Right cardiac atrium (tissue), 5 donors: ENCODE data around the gene MON1A. TPM values are rescaled to one million over a fixed set of nuclear protein-coding genes. Genes with fewer than 3 reads are reported as not detected.

Experiments used
- ATAC-seq, 2 donors: fragments of 200-7000 bp; cut with Tn5 transposase; one replicate each; pipeline versions ENCODE4 v1.8.0 to v1.9.1; 2020; ENCODE audit warnings: moderate library complexity in 2 of 2, mild to moderate bottlenecking in 1 of 2
- DNase-seq, 3 donors: peaks; one replicate each; pipeline ENCODE4 v3.0.0-alpha.2; 2020
- H3K27ac ChIP-seq: one replicate; pipeline ENCODE4 v1.5.1; 2013; ENCODE audit warnings: mild to moderate bottlenecking, low read length, control low read depth, moderate library complexity
- H3K27me3 ChIP-seq: one replicate; pipeline ENCODE4 v1.6.1; 2013; ENCODE audit not compliant: control insufficient read depth, insufficient read depth
- H3K4me1 ChIP-seq: one replicate; pipeline ENCODE4 v1.6.1; 2013; ENCODE audit warnings: low read length; ENCODE audit not compliant: control insufficient read depth, insufficient read depth
- H3K4me3 ChIP-seq: one replicate; pipeline ENCODE4 v1.5.1; 2013; ENCODE audit warnings: low read length, control low read depth
- H3K9me3 ChIP-seq: one replicate; pipeline ENCODE4 v1.6.1; 2013; ENCODE audit warnings: low read length; ENCODE audit not compliant: control insufficient read depth
- WGBS: extraction: QIAGEN DNeasy Blood & Tissue Kit; methylation state at CpG from one replicate; pipeline ENCODE4 v1.1.7; 2013; 5-methylcytosine and 5-hydroxymethylcytosine counted together
- intact Hi-C, 4 donors: fragments of 100-400 bp; cut with DNase I; formaldehyde crosslinking; loops; one replicate each; pipeline versions ENCODE4 v1.11.0 to v1.14.0; 2022 to 2023
- polyA plus RNA-seq: library from polyadenylated mRNA; stranded (reverse); fragments of 200-250 nt; gene quantifications from one replicate; pipeline ENCODE4 v1.2.3, GENCODE V29; 2013
- total RNA-seq, 4 donors: library from RNA; stranded (reverse); fragmentation: NEBNext Ultra II Directional; extraction: Animal tissue kit (Norgen Biotek cat#: 25700); gene quantifications; one replicate each; pipeline ENCODE4 v1.2.1, GENCODE V29; 2021
- donor health status: healthy with polysubstance abuse.
- donor health status: DM: no; HTN: yes; CAD: no.
- donor health status: DM: no; HTN: no; CAD: no.
- donor health status: DM: no; HTN: yes; CAD: no; lungs with severe emphysema.
- donor health status: DM: yes; HTN: yes; CAD: no.

The MON1A gene
- total and polyA plus RNA-seq, 5 donors, result 7.4 to 9.0 (median 8.2) TPM

- Histone ChIP-seq H3K27ac (no peak within 1 kb of the TSS), H3K27me3 (no peaks in the 10 kb centered on the region), H3K4me1 (no peaks in the 10 kb centered on the region), H3K9me3 (no peaks in the 10 kb centered on the region), H3K4me3 (peak within 1 kb of the TSS; percentile 26)
- intact Hi-C loops, result loop anchor here in 2 of 4 donors (5.0 to 10.0 kb wide), 2 partner anchors 99 to 101 kb away; partner anchors contain the start of gene INKA1 (in 2 of the 2)
- peak; percentile 76 to 91 (median 90) for DNase-seq
- ATAC-seq, result peak; percentile 85 to 87
- WGBS, result 32% methylated on average over 65 of the region's 65 CpGs
Observed at GRCh38 chr3:49903451-49904424, 25.9 kb downstream of the MON1A start, which contains the start of gene MST1R. TSS of gene MST1R (minus strand) at chr3:49903873. CDS start at chr3:49903609, 264 bp downstream.

- WGBS, result 91% methylated on average over 44 of the region's 44 CpGs
- Histone ChIP-seq H3K9me3 (no peaks in the 10 kb centered on the region), H3K27me3 (no peaks in the 10 kb centered on the region), H3K27ac (no peak overlapping the region), H3K4me1 (no peaks in the 10 kb centered on the region), H3K4me3 (no peak overlapping the region)
- DNase-seq (peak in 1 of 3 donors; percentile 24), ATAC-seq (no peak)
- intact Hi-C loops, result loop anchor here in 2 of 4 donors (5.0 to 10.0 kb wide), 2 partner anchors 98 to 100 kb away; partner anchors contain the start of gene INKA1 (in 2 of the 2)
Observed at GRCh38 chr3:49902511-49903345, 26.9 kb downstream of the MON1A start.

GRCh38 chr3:49901366-49902339 is 28.0 kb downstream of the MON1A start:
- DNase-seq, result no peak
- ATAC-seq, result no peak
- Histone ChIP-seq H3K4me1 (no peaks in the 10 kb centered on the region), H3K9me3 (no peaks in the 10 kb centered on the region), H3K27ac (no peak overlapping the region), H3K4me3 (no peak overlapping the region), H3K27me3 (no peaks in the 10 kb centered on the region)
- 57% methylated on average over 11 of the region's 11 CpGs for WGBS
- intact Hi-C loops, result loop anchor here in 2 of 4 donors (5.0 to 10.0 kb wide), 2 partner anchors 97 to 99 kb away; partner anchors contain the start of gene INKA1 (in 2 of the 2)

GRCh38 chr3:49900491-49901153 is 29.0 kb downstream of the MON1A start:
- Histone ChIP-seq H3K4me3 (no peak overlapping the region), H3K9me3 (no peaks in the 10 kb centered on the region), H3K27ac (no peak overlapping the region), H3K4me1 (no peaks in the 10 kb centered on the region), H3K27me3 (no peaks in the 10 kb centered on the region)
- intact Hi-C loops, result loop anchor here in 2 of 4 donors (5.0 to 10.0 kb wide), 2 partner anchors 96 to 98 kb away; partner anchors contain the start of gene INKA1 (in 2 of the 2)
- ATAC-seq (peak; percentile 54 to 55), DNase-seq (peak; percentile 46 to 72 (median 69))
- WGBS, result 67% methylated on average over 8 of the region's 8 CpGs

- ATAC-seq (no peak), DNase-seq (no peak)
- H3K4me1 ChIP-seq, result no peaks in the 10 kb centered on the region
- no peaks in the 10 kb centered on the region for H3K27me3 ChIP-seq
- H3K4me3 ChIP-seq, result no peak overlapping the region
- intact Hi-C loops, result loop anchor here in 2 of 4 donors (5.0 to 10.0 kb wide), 2 partner anchors 95 to 98 kb away; partner anchors contain the start of gene INKA1 (in 2 of the 2)
- H3K27ac ChIP-seq, result no peak overlapping the region
- H3K9me3 ChIP-seq, result no peaks in the 10 kb centered on the region
- 64% methylated on average over 5 of the region's 5 CpGs for WGBS
Observed at GRCh38 chr3:49899815-49900214, 29.8 kb downstream of the MON1A start.

- peak in 1 of 3 donors; percentile 38 for DNase-seq
- WGBS, result 80% methylated on average over 6 of the region's 6 CpGs
- no peaks in the 10 kb centered on the region for H3K9me3 ChIP-seq
- ATAC-seq, result no peak
- H3K4me3 ChIP-seq, result no peak overlapping the region
- no peaks in the 10 kb centered on the region for H3K27me3 ChIP-seq
- H3K4me1 ChIP-seq, result no peaks in the 10 kb centered on the region
- intact Hi-C loops, result no loop called here
- no peak overlapping the region for H3K27ac ChIP-seq
Observed at GRCh38 chr3:49898991-49899390, 30.6 kb downstream of the MON1A start.

GRCh38 chr3:49896345-49896744 is 33.3 kb downstream of the MON1A start:
- intact Hi-C loops, result no loop called here

GRCh38 chr3:49895791-49896190 is 33.8 kb downstream of the MON1A start:
- ATAC-seq (no peak), DNase-seq (no peak)
- intact Hi-C loops, result no loop called here
- Histone ChIP-seq H3K9me3 (no peaks in the 10 kb centered on the region), H3K4me1 (no peaks in the 10 kb centered on the region), H3K27ac (no peak overlapping the region), H3K4me3 (no peak overlapping the region), H3K27me3 (no peaks in the 10 kb centered on the region)
- 94% methylated on average over 9 of the region's 9 CpGs for WGBS

More at GRCh38 chr3:49896345-49896744, 33.3 kb downstream of the MON1A start:
- Histone ChIP-seq H3K27me3 (no peaks in the 10 kb centered on the region), H3K4me1 (no peaks in the 10 kb centered on the region), H3K9me3 (no peaks in the 10 kb centered on the region), H3K4me3 (no peak overlapping the region), H3K27ac (no peak overlapping the region)
- ATAC-seq (no peak), DNase-seq (no peak)
- WGBS, result 70% methylated on average over 5 of the region's 5 CpGs

GRCh38 chr3:49889296-49889695 is 40.3 kb downstream of the MON1A start:
- intact Hi-C loops, result loop anchor here in 1 of 4 donors (10.0 kb wide), 1 partner anchor 364 kb away; no protein-coding TSS in a partner anchor

More at GRCh38 chr3:49889296-49889695, 40.3 kb downstream of the MON1A start:
- DNase-seq (no peak), ATAC-seq (no peak)
- Histone ChIP-seq H3K4me1 (no peaks in the 10 kb centered on the region), H3K4me3 (no peak overlapping the region), H3K27me3 (no peaks in the 10 kb centered on the region), H3K27ac (no peak overlapping the region), H3K9me3 (no peaks in the 10 kb centered on the region)
- 77% methylated on average over 10 of the region's 10 CpGs for WGBS
